Inflammatory macrophage treated with lipopolysaccharide for 1 hour (primary cell): ENCODE data around the gene INSRR.
A peak's percentile ranks its signal among the peaks of the same experiment; 100 is the strongest.

Source experiments
- DNase-seq, 2 donors: peaks; one replicate each; pipeline ENCODE4 v3.0.0-alpha.2; 2020 to 2022

INSRR gene

DNA sequence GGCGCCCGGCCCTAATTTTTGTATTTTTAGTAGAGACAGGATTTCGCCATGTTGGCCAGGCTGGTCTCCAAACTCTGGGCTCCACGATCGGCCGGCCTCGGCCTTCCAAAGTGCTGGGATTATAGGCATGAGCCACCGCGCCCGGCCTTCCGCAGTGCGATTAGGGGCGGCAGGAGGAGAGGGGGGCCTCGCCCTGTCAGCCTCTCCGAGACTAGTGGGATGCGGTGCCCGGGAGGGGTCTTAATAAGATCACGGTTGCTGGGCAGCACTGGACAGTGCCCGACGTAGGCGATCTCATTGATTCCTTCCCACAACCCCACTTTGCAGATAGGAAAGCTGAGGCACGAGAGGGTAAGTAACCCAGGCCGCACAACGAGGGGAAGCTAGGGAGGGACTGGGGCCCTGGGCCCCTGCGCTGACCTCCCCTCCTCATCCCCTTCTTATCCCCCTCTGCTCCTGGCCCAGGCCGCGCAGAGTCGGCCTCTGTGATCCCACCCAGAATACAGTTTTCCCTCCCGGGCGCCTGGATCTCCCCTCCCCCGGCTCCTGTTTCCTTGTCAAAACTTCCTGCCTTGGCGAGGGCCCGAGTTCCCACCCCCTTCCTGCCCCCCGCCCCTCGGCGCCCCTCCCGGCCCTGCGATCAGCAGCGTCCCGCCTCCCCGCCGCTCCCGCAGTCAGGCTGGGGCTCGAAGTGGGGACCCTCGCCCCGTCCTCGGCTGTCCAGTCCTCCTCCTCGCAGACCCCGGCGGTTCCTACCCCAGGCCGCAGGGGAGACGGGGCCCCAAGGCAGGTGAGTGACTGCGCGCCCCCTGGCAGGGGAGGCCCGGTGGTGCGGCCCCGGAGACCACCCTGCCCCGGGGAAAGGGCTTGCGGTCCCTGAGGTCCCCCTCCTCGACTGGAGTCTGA is 34.4 kb upstream of the INSRR start, which contains the start of gene PEAR1:
PEAR1 (plus strand) TSS at position 671 of the 906 bp plus-strand sequence. CDS start 10,209 bp downstream, outside the sequence.
- DNase-seq = no peak

DNA sequence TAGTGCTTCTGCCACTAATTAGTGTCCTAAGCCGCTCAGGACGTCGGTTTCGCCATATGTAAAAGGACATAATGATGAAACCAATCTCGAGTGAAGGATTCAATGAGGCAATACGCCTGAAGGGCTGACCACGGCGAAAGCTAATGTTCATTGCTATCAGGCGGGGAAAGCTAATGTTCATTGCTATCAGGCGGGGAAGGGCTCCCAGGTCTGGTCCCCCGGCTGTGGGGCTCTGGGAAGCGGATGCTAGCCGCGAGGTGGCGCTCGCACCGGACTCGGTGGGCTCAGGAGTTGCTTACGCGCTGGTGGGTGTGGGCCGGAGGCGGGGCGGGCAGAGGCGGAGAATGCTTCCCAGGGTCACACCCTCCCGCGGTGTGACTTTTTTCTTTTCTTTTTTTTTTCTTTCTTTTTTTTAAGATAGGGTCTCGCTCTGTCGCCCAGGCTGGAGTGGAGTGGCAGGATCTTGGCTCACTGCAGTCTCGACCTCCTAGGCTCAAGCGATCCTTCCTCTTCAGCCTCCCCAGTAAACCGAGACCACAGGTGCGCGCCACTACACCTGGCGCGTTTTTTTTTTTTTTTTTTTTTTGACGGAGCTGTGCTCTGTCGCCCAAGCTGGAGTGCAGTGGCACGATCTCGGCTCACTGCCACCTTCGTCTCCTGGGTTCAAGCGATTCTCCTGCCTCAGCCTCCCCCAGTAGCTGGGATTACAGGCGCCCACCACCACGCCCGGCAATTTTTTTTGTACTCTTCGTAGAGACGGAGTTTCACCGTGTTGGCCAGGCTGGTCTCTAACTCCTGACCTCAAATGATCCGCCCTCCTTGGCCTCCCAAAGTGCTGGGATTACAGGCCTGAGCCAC is 33.5 kb upstream of the INSRR start:
- peak; percentile 97 to 98 for DNase-seq

DNA sequence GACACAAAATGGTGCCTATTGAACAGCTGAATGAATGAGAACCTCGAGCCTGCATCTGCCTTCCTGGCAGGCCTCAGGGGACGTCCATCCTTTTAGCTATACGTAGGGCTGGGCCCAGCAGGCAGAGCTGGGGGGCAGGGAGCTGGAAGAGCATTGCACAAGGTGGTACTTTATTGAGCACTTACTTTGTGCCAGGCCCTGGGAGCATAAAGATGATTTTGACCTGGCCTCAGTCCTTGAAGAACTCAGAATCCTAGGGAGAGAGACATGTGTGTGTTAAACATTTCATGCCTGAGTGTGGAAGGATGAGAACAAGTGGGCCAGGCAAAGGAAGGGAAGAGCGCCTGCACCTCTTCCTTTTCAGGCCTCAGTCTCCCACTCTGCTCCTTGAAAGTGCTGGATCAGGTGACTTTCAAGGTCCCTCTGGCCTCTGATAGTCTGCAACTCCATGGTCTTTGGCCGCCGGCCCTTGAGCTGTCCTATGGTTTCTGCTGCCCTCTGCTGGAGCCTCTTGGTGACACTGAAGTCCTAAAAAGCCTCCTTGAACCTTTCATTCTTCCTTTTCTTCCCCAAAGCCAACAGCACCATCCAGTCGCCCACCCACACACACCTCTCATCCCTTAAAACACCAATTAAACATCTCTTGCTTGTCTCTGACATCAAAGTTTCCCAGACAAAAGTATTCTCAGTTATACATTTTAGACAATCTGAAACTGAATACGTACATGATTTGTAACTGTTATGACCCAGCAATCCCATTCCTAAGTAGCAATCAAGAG is 31.1 kb upstream of the INSRR start:
- peak; percentile 45 to 90 for DNase-seq

DNA sequence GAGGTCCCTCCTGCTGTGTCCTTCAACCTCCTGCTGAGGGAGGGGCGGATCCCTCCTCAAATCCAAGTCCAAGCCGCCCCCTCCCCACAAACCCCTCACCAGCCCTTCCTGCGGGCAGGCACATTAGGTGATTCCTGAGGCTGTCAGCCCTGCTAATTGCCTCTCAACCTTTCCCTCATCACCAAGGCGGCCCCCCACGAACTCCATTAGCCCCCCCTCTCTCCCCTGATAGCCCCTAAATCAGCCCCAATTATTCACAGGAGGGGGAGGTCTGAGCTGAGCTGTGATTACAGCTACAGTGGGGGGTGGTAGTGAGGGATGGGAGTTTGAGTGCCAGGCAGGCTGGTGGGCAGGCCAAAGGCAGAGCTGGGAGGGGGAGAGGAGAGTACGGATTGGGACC is 28.8 kb upstream of the INSRR start:
- no peak for DNase-seq

DNA sequence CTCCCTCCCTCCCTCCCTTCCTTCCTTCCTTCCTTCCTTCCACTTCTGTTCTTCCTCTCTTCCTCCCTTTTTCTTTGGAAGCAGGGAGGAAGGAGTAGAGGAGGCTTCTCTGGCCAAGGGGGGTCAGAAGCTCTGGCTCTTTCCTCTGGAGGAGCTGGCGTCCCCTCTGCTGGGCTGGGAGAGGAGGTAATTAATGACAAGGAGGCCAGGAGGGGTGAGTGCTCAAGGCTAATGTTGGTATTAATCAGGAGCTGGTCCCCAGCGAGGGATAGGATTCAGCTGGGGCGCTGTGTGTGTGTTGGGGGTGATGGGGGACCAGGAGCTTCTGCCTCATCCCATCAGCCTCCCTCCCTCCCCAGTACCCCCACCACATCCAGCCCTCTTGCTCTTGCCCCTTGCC is 28.4 kb upstream of the INSRR start:
- no peak for DNase-seq

DNA sequence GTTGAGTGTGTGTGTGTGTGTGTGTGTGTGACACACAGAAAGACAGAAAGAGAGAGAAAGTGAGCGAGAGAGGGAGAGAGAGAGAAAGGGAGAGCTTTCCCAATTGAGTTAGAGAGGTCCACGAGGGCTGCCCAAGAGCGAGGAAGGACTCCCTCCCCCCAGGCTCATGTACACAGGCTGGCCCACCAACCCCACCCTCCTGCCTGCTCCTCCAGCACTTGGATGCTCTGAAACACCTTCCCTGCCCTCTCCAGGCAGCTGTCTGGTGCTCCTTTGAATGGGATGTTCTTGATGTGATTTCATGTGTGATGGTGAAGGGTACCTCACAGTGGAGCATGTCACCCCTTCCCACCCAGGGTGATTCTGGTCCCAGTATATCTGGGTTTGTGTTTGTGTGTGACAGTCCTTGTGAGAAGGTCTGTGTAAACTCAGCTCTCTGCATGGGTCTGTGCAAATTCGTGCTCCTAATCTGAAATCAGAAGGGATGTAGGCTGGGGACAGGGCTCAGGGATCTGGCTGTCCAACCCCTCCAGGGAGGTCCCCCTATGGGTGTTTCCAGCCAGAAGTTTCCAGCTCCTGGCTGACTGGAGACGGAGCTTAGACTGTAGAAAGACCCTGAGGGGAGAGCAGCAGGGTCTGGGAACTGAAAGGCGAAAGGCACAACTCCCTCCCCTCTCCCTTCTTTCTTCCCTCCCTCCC is 27.8 kb upstream of the INSRR start:
- DNase-seq = no peak

DNA sequence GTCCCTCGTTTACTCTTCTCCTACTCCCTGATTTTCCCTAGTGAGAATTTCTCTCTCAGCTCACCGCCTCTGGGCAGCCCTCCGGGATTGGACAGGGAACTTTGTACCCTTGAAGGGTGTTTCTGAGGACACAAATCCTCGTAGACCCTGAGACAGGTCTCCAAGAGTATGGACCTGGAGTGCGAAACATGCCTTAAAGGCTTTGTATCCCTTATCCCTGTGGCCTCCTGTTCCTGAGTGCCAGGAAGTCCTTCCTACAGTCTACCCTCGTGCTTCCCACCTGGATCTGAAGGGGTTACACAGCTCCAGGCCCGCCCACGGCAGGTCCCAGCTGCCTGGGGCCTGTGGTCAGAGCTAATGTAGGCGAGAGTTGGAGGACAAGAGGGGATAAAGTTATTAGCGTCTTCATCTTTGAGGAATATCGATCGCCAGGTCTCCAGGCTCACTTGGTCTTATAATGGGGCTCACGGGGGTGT is 27.0 kb upstream of the INSRR start:
- no peak for DNase-seq

DNA sequence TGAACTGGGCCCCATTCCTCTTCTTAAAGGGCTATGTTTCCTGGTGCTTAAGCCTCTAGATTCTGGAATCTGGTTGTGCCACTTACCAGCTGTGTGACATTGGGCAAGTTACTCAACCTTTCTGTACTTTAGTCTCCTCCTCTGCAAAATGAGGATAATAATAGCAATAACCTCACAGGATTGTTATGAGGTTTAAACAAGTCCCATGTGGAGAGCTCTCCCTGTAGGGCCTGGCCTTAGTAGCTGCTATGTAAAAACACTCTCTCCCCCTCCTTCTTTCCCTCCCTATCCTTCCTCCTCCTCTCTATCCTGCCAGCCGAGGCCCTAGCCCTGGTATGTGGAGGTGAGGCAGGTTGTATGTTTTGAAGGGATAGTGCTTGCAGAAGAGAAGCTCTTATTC is 26.4 kb upstream of the INSRR start:
- no peak for DNase-seq

DNA sequence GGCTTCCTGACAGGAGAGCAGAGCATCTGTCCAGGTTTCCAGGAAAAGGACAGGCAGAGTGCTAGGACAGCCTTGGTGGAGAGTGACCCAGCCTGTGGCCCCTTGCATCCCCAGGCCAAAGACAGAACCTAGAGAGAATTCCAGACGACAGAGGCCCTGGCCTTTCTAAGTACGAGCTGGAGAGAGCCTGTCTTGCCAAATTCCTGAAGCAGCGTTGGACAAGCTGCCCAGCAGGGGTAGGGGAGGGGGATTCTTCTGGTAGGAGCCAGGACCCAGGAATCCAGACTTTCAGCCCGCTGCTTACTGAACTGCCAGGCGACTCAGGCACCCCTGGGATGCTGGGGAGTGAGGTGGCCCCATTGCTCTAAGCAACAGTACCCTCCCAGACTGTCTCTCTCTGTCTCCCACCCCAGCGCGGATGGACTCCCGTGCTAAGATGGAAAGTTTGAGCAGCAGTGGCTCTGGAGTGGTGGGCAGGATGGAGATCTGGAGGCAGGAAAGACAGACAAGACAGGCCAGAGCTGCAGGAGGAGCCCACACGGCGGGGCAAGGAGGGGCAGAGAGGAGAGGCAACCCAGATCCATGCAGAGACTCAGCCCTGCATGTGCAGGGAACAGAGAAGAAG is 25.8 kb upstream of the INSRR start:
- DNase-seq = no peak

DNA sequence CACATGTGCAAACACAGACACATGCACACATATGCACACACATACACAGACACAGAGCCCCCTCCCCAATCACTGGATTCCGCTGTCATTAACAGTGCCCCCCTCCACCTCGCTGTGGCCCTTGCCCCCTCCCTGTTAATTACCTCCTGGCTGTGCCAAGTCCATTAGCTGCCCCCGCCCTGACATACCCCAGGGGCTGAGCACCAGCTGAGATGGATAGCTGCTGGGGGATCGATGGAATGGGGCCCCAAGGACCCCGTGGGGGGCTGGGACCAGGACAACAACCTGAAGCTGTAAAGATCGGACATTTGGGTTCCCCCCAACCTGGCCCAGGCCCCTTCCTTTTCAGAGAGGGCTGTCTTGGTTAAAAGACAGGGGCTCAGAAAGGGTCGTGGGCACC is 25.0 kb upstream of the INSRR start:
- DNase-seq = no peak

DNA sequence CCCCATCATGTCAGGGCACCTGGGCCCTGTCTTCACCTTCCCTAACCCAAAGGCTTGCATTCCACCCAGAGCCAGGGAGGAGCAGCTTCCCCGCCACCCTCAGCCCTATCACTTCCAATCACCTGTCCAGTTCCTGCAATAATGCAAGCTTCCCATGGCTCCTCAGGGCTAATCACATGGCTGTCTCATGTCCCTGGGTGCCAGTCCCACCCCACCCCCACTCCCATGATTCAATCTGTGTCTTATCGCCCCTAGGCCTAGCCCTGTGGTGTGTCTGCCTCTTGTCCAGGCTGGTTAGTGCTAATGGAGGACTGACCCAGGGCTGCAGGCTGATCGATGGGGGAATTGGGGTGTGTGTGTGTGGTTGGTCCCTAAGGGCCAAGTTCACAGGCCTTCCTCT is 23.6 kb upstream of the INSRR start:
- DNase-seq = no peak

DNA sequence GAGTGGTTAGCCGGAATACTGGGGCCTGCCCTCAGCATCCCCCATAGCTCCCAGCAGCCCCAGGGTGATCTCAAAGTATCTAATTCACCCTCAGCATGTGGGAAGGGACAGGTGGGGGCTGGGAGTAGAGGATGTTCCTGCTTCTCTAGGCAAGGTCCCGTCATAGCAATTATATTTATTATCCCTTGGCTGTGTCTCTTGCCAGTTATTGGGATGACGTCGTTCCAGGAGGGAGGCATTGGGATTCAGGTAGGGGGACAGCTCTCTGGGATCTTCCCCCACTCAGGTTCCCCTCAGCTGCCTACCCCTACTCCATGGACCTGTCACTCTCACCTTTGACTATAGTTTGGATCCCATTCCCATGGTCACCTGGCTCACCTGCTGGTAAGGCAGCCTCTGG is 22.7 kb upstream of the INSRR start:
- no peak for DNase-seq

DNA sequence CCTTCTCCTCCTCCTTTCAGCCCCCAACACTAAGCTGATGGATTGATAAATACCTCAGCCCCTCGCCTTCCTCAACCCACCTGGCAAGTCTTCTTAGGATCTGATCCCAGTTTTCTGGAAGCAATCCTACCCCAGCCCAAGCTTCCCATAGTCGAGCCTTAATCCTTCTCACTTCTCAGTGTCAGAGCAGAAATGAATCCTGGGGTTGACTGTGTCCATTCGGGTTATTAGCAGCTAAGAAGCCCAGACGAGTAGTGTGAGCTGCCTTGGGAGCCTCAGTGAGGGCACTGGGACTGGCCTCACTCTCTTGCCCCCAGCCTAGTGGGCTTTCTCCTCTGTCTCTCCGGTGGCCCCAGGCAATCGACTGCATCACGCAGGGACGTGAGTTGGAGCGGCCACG is 22.2 kb upstream of the INSRR start:
- DNase-seq = no peak

DNA sequence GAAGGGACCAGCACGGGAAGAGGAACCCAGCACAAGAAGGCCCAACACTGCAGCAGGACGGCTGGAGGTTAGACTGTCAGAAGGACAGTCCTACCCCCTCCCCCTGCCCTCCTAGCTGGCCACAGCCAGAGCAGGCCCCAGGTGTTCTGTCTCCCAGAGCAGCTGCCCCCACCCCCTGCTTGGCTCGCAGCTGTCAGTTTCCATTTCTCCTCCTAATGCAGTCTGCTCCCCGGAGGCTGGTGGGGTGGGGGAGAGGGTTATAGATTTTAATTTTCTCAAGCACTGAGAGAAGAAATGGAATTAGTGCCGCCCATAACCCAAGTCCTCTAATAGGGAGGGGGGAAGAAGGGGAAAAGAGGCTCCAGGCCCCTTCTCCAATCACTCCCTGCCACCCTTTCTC is 21.6 kb upstream of the INSRR start:
- no peak for DNase-seq

DNA sequence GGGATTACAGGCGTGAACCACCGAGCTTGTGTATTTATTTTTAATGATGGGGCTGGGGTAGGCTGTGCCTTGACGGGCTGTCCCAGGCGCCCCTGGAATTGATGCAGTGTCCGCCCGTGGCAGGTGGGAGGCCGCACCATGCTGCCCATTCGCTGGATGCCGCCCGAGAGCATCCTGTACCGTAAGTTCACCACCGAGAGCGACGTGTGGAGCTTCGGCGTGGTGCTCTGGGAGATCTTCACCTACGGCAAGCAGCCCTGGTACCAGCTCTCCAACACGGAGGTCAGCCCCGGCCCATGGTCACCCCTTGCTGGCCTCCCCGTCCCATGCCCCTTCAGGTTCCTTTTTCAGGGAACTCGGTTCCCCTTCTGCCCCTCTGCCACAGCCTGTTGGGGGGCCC is 21.0 kb upstream of the INSRR start:
- DNase-seq = no peak

DNA sequence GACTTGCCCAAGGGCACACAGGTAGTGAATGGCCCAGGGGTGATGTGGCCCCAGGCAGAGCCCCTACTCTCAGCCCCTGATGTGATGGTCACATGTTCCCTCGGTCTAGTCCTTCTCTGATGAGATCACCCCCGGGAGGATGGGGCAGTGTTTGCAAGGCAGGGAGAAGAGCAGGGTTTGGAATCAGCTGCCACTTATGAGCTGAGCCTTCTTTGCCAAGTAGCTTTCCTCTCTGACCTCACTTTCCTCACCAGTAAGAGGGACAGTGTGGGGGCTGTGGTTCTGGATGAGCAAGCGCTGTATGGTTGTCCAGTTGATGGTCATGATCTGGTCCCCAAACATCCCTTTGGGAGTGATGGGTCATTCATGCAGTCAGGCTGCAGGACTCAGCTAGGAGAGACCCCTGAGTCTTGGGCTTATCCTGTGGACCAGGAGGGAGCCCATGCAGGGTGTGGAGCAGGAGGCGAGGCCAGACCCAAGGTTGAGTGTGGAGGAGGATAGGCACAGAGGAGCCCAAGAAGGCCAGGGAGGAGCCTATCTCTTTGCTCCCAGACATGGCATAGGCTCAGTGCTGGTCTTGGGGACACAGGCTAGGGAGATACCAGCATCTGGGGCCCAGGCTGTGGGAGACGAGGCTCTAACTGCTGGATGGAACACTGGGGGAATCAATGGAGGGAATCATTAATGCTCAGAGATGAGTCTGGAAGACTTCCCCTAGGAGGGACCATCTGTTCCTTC is 18.7 kb upstream of the INSRR start:
- DNase-seq = no peak

DNA sequence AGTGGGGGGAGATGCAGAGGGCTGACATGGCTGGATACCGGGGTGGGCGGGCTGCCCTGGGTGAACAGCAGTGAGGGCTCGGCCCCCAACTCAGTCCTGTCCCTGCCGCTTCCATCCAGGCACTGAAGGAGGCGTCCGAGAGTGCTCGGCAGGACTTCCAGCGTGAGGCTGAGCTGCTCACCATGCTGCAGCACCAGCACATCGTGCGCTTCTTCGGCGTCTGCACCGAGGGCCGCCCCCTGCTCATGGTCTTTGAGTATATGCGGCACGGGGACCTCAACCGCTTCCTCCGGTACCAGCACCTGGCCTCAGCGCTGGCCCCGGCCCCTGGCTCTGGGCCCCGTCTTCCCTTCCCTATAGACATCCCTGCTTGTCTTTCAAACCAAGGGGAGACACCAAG is 17.4 kb upstream of the INSRR start:
- DNase-seq = no peak

DNA sequence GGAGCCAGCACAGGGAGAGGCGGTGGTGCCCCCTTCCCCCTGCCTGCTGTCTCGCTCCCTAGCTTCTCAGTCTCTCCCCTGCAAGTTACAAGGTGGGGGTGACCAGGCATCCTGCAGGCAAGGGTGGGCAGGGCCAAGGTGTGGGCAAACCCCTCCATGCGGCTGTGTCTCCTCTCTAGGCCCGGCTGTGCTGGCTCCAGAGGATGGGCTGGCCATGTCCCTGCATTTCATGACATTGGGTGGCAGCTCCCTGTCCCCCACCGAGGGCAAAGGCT is 16.4 kb upstream of the INSRR start:
- DNase-seq = no peak

DNA sequence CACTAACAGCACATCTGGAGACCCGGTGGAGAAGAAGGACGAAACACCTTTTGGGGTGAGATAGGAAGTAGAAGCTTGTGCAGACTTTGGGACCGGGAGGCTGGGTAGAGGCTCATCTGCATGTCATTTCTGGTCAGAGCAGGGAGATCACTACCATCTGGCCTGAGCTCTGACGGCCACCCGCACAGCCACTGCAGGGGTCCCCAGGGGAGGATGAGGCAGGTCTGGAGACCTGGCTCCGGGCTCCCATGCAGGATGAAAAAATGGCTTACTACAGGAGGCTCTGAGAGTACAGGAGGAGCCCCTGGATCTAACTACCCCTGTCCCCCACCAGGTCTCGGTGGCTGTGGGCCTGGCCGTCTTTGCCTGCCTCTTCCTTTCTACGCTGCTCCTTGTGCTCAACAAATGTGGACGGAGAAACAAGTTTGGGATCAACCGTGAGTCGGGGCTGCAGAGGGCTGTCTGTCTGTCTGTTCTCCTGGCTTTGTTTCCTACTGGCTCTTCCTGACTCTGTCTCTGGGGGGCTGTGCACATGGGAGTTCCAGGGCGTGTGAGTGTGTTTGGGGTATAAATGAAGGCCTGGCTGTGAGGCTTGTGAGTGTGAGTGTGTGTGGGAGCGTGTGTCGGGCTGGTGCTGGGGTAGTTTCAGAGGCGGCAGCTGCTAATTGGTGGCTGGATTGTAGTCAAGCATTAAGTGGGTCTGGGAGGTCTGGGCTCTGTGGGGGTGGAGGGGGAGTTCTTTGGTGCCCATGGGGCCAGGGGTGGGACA is 15.8 kb upstream of the INSRR start:
- no peak for DNase-seq

DNA sequence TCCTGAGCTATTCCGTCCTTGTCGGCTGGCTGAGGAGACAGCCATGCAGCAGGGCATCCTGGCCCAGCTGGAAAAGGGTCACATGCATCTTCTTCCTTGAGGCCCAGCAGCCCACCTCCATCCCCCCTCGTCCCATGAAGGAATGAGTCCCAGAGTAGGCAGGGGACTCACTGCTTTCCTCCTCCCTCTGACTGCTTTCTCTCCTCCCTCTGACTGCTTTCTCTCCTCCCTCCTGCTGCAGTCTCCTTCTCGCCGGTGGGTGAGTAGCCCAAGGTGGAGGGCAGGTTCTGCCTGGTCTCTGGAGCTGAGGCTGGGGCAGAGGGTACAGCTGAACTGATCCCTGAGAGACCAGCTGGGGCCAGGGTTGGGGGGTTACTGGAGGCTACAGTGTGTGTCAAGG is 15.2 kb upstream of the INSRR start:
- DNase-seq = no peak

DNA sequence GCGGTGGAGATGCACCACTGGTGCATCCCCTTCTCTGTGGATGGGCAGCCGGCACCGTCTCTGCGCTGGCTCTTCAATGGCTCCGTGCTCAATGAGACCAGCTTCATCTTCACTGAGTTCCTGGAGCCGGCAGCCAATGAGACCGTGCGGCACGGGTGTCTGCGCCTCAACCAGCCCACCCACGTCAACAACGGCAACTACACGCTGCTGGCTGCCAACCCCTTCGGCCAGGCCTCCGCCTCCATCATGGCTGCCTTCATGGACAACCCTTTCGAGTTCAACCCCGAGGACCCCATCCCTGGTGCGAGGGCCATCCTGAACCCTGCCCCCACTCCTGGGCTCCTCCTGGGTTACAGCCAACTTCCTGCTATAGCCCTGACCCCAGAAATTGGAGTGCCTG is 14.7 kb upstream of the INSRR start:
- DNase-seq = no peak
